ENCODE results near the gene SSC5D. TPM values are rescaled to one million over a fixed set of nuclear protein-coding genes. Genes with fewer than 3 reads are reported as not detected.

The SSC5D gene
- total and polyA plus RNA-seq, 2 of the 4 experiments (the other 2 are of a cell fraction): 1.4 to 19.1 TPM

- no peak for TF ChIP-seq SMC3 (IDR thresholded peaks at IDR 0.05; ENCODE audit: low read depth, low read length)
- no peak for TF ChIP-seq MAFK (IDR thresholded peaks at IDR 0.05; ENCODE audit: low read depth, low read length)
- no peak for TF ChIP-seq USF2 (IDR thresholded peaks at IDR 0.05; ENCODE audit: low read depth, low read length)
Measured at GRCh38 chr19:55504252-55504603, 16.0 kb downstream of the SSC5D start (continued).

GRCh38 chr19:55504981-55505380 is 16.7 kb downstream of the SSC5D start:
- Histone ChIP-seq H3K79me1 (ENCODE audit: low read depth in 1 of 2, low read length in 2 of 2) (no peaks in the 10 kb centered on the region), H3K4ac (ENCODE audit: low read depth, low read length) (no peak overlapping the region), H4K5ac (ENCODE audit: low read depth, low read length) (no peak overlapping the region), H2BK120ac (ENCODE audit: low read depth, low read length) (no peak overlapping the region), H3K23ac (ENCODE audit: low read depth, low read length) (no peak overlapping the region), H3K56ac (ENCODE audit: extremely low read depth, insufficient read depth, low read length) (no peak overlapping the region), H3K4me3 (ENCODE audit: insufficient read depth, low read depth, low read length) (no peak overlapping the region), H3K18ac (ENCODE audit: low read depth, low read length) (no peak overlapping the region), H2AK5ac (ENCODE audit: low read depth, low read length) (no peak overlapping the region), H4K91ac (ENCODE audit: insufficient read depth, low read depth, low read length) (no peak overlapping the region), H3K9me3 (ENCODE audit: control insufficient read depth, insufficient read depth, low read length) (no peaks in the 10 kb centered on the region), H4K20me1 (ENCODE audit: insufficient read depth, low read length) (no peaks in the 10 kb centered on the region), H2BK20ac (ENCODE audit: low read depth, low read length) (no peak overlapping the region), H3K36me3 (ENCODE audit: control insufficient read depth, insufficient read depth, low read length) (peaks cover 6% of the 10 kb centered on the region; the same call in 1 of the 2 replicates), H3K27me3 (ENCODE audit: control insufficient read depth, insufficient read depth, low read length) (no peaks in the 10 kb centered on the region), H2BK5ac (ENCODE audit: low read depth, low read length, poor library complexity, severe bottlenecking) (no peak overlapping the region), H3K9me1 (ENCODE audit: insufficient read depth, low read length) (no peaks in the 10 kb centered on the region), H3K27ac (ENCODE audit: insufficient read depth, low read length) (no peak overlapping the region), H3K4me1 (ENCODE audit: control insufficient read depth, insufficient read depth, low read length) (no peaks in the 10 kb centered on the region), H2AK9ac (replicated peaks; ENCODE audit: low read depth, low read length, poor library complexity) (no peak overlapping the region), H4K8ac (ENCODE audit: low read depth in 2 of 2, low read length in 2 of 2) (no peak overlapping the region), H2AFZ (replicated peaks; ENCODE audit: low read length, poor library complexity) (no peak overlapping the region), H3K4me2 (ENCODE audit: low read depth, low read length) (no peak overlapping the region), H3K14ac (replicated peaks; ENCODE audit: low read depth, low read length) (no peak overlapping the region), H2BK15ac (ENCODE audit: low read depth, low read length) (no peak overlapping the region), H3K9ac (ENCODE audit: low read depth, low read length) (no peak overlapping the region)
- in situ Hi-C loops (cut with MboI; ENCODE audit: low sequenced_read_pairs): no loop called here
- TF ChIP-seq POLR2A (IDR thresholded peaks at IDR 0.05; ENCODE audit: low read depth, low read length): no peak
- no peak for TF ChIP-seq CTCF (conservative IDR thresholded peaks at IDR 0.05; ENCODE audit: low read depth, low read length)
- TF ChIP-seq RAD21 (IDR thresholded peaks at IDR 0.05; ENCODE audit: low read length): no peak
- no peak for TF ChIP-seq CHD1 (IDR thresholded peaks at IDR 0.05; ENCODE audit: low read depth, low read length)
- TF ChIP-seq SMC3 (IDR thresholded peaks at IDR 0.05; ENCODE audit: low read depth, low read length): no peak
- no peak for TF ChIP-seq MAZ (IDR thresholded peaks at IDR 0.05; ENCODE audit: borderline replicate concordance, low read depth, low read length)
- no peak for TF ChIP-seq CEBPB (IDR thresholded peaks at IDR 0.05; ENCODE audit: low read depth, low read length)
- TF ChIP-seq ELK1 (IDR thresholded peaks at IDR 0.05; ENCODE audit: borderline replicate concordance, low read depth, low read length): no peak
- TF ChIP-seq NFE2L2 (IDR thresholded peaks at IDR 0.05; ENCODE audit: low read depth, low read length): no peak
- DNase-seq (no peak), ATAC-seq (ENCODE audit: low read depth) (no peak)
- ChIA-PET POLR2A (ENCODE audit: unreplicated experiment) (no interaction called here), CTCF (interaction anchor here (0.7 to 2.0 kb wide), 4 partner anchors 10 to 38 kb away, joined by 3 to 24 read pairs (median 6); no protein-coding TSS in a partner anchor)
- WGBS, 2 experiments (ENCODE audit: extremely low coverage in 2 of 2, insufficient read length in 1 of 2): 72% methylated on average over 6 of the region's 11 CpGs; no CpG with 5 or more reads in 1 of the 2 experiments
- intact Hi-C loops (cut with micrococcal nuclease): loop anchor here (1.0 to 5.0 kb wide), 3 partner anchors 38 to 364 kb away; partner anchors contain the start of gene UBE2S
- dilution Hi-C loops (cut with HindIII; ENCODE audit: low sequenced_read_pairs, unreplicated experiment): no loop called here
- BruUV-seq (replicated peaks): no TSS peak

All from IMR-90 (cell line).